Neural progenitor cell (in vitro differentiated cells): Measurements from ENCODE around the gene DENND4A. TPM values are rescaled to one million over a fixed set of nuclear protein-coding genes. Genes with fewer than 3 reads are reported as not detected.

ENCODE experiments used
- DNase-seq: peaks from one replicate; pipeline ENCODE4 v3.0.0-alpha.2; 2016; ENCODE audit warnings: low spot score
- H2AFZ ChIP-seq: fragments of 200-600 bp; sonication (generic); replicated peaks from 2 replicates; pipeline ENCODE4 v1.6.1; 2016; ENCODE audit warnings: antibody characterized with exemption
- H3F3A ChIP-seq: fragments of 200-600 bp; sonication (generic); 2 replicates; pipeline ENCODE4 v1.6.1; 2016; ENCODE audit warnings: antibody characterized with exemption, low read depth
- H3K27ac ChIP-seq: fragments of 200-600 bp; sonication (generic); 2 replicates; pipeline ENCODE4 v1.5.1; 2016; ENCODE audit warnings: mild to moderate bottlenecking
- H3K27me3 ChIP-seq: fragments of 200-600 bp; sonication (generic); 2 replicates; pipeline ENCODE4 v1.6.1; 2016; ENCODE audit warnings: mild to moderate bottlenecking, moderate library complexity
- H3K36me3 ChIP-seq: fragments of 200-600 bp; sonication (generic); 2 replicates; pipeline ENCODE4 v1.5.1; 2016
- H3K4me1 ChIP-seq: fragments of 200-600 bp; sonication (generic); 2 replicates; pipeline ENCODE4 v1.6.1; 2016; ENCODE audit warnings: mixed run types
- H3K4me2 ChIP-seq: fragments of 200-600 bp; sonication (generic); 2 replicates; pipeline ENCODE4 v1.6.1; 2016
- H3K4me3 ChIP-seq: fragments of 200-600 bp; sonication (generic); 2 replicates; pipeline ENCODE4 v1.5.1; 2016
- H3K79me2 ChIP-seq: fragments of 200-600 bp; sonication (generic); 2 replicates; pipeline ENCODE4 v1.6.1; 2016; ENCODE audit warnings: low read depth
- H3K9ac ChIP-seq: fragments of 200-600 bp; sonication (generic); 2 replicates; pipeline ENCODE4 v1.6.1; 2016
- H3K9me3 ChIP-seq: fragments of 200-600 bp; sonication (generic); 2 replicates; pipeline ENCODE4 v1.5.1; 2016; ENCODE audit warnings: low read depth
- H4K20me1 ChIP-seq: fragments of 200-600 bp; sonication (generic); 2 replicates; pipeline ENCODE4 v1.6.1; 2016; ENCODE audit warnings: low read depth
- H3K27ac Mint-ChIP-seq: 3 replicates; pipeline ENCODE4 v1.8.0; 2021; ENCODE audit warnings: mixed read lengths
- H3K27me3 Mint-ChIP-seq: 2 replicates; pipeline ENCODE4 v1.8.0; 2022; ENCODE audit warnings: low read depth, mild to moderate bottlenecking, inconsistent platforms, moderate library complexity, mixed read lengths; ENCODE audit not compliant: insufficient read depth
- H3K36me3 Mint-ChIP-seq: 3 replicates; pipeline ENCODE4 v1.8.0; 2021; ENCODE audit warnings: mixed read lengths
- H3K4me1 Mint-ChIP-seq: 3 replicates; pipeline ENCODE4 v1.8.0; 2021; ENCODE audit warnings: mixed read lengths
- H3K4me3 Mint-ChIP-seq: 3 replicates; pipeline ENCODE4 v1.8.0; 2021; ENCODE audit warnings: mild to moderate bottlenecking, moderate library complexity, mixed read lengths
- H3K9me3 Mint-ChIP-seq: 3 replicates; pipeline ENCODE4 v1.8.0; 2020; ENCODE audit warnings: mixed read lengths
- EZH2 ChIP-seq: fragments of 200-600 bp; sonication (generic); IDR thresholded peaks from 2 replicates; pipeline ENCODE4 v1.6.1; 2017; ENCODE audit warnings: antibody characterized with exemption, mild to moderate bottlenecking, moderate library complexity
- EZH2phosphoT487 ChIP-seq: fragments of 200-600 bp; sonication (generic); IDR thresholded peaks from 2 replicates; pipeline ENCODE4 v1.6.1; 2017; ENCODE audit warnings: antibody characterized with exemption
- total RNA-seq: library from RNA; depleted of rRNA; stranded (reverse); fragments of >200 nt; gene quantifications from 2 replicates; pipeline ENCODE4 v1.2.3, GENCODE V29; 2015; ENCODE audit warnings: low replicate concordance
- TF ChIP-seq, protein P1 (sequence below): fragments of 200-600 bp; sonication (generic); IDR thresholded peaks from 2 replicates; pipeline ENCODE4 v1.5.1; 2017; ENCODE audit warnings: antibody characterized with exemption, mild to moderate bottlenecking

DENND4A gene
- total RNA-seq, 1 donor from 2014 or later, result 4.8 TPM

DNA sequence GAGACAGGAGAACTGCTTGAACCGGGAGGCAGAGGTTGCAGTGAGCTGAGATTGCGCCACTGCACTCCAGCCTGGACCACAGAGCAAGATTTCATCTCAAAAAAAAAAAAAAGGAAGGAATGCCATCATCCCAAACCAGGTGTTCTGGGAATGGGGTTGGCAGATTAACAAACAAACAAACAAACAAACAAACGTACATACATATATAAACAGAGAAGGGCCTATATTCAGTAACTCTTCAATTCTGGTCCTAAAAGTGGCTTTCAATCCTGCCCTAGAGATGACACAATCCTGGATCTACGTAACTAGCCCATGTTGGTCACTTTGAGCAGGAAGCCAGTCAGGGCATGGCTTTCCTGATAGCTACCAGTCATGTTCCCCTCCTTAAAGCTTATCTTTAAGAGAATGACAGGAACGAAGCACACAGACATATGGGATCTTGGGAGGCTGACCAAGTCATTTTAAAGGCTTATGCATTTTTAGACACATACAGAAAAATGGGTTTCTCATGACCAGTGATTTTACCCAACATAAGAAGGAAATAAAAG is 47.3 kb upstream of the DENND4A start:
- no peak for DNase-seq
- Histone ChIP-seq H3K9me3 (no peaks in the 10 kb centered on the region), H3K27me3 (no peaks in the 10 kb centered on the region), H3K4me1 (peaks cover 7% of the 10 kb centered on the region), H2AFZ (no peak overlapping the region), H3K4me2 (no peak overlapping the region), H3K36me3 (no peaks in the 10 kb centered on the region), H3F3A (peaks cover 10% of the 10 kb centered on the region), H3K4me3 (no peak overlapping the region), H3K9ac (no peak overlapping the region), H4K20me1 (no peaks in the 10 kb centered on the region), H3K79me2 (no peaks in the 10 kb centered on the region), H3K27ac (no peak overlapping the region)
- TF ChIP-seq EZH2phosphoT487, result no peak
- TF ChIP-seq EZH2, result no peak
- TF ChIP-seq, protein P1, sequence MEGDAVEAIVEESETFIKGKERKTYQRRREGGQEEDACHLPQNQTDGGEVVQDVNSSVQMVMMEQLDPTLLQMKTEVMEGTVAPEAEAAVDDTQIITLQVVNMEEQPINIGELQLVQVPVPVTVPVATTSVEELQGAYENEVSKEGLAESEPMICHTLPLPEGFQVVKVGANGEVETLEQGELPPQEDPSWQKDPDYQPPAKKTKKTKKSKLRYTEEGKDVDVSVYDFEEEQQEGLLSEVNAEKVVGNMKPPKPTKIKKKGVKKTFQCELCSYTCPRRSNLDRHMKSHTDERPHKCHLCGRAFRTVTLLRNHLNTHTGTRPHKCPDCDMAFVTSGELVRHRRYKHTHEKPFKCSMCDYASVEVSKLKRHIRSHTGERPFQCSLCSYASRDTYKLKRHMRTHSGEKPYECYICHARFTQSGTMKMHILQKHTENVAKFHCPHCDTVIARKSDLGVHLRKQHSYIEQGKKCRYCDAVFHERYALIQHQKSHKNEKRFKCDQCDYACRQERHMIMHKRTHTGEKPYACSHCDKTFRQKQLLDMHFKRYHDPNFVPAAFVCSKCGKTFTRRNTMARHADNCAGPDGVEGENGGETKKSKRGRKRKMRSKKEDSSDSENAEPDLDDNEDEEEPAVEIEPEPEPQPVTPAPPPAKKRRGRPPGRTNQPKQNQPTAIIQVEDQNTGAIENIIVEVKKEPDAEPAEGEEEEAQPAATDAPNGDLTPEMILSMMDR, result no peak
- Mint-ChIP-seq H3K36me3 (peaks cover 2% of the 10 kb centered on the region), H3K27ac (no peak overlapping the region), H3K9me3 (peaks cover 7% of the 10 kb centered on the region), H3K4me1 (peaks cover 11% of the 10 kb centered on the region), H3K4me3 (no peak overlapping the region), H3K27me3 (peaks cover 2% of the 10 kb centered on the region)

DNA sequence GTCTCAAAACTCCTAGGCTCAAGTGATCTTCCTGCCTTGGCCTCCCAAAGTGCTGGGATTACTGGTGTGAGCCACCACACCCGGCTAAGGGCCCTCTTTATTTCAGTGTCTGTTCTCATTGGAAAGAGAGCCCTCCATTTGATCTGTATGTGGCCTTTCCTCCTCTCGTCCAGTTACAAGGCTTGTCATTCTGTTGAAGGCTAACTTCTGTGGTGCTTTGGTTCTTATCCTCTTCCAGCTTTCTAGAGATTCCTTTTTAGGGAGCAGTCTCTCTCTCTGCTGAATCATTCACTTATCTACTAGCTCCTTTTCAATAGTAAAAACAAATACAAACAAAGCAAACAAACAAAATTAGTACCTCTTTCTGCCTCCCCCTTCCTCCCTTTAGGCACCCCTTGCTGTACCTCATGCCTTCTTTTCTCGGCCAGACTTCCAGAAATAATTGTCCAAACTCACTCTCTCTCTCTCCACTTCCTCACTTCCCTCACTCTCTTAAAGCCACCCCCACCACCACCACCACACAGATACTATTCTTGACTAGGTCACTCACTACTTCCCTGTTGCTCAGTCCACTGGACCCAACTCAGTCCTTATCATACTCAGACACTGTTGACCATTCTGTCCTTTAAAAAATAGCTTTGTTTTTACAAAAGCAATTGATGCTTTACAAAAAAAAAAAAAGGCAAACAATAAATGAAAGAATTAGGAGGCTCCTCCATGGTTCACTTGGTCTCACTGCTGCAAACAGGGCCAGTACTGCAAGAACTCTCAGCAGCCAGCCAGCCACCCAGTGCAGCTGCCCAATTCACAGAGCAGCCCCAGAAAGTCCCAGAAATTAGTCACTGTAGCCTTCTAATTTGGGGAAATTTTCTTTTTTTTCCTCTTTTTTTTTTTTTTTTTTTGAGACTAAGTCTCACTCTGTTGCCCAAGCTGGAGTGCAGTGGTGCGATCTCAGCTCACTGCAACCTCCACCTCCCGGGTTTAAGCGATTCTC is 45.5 kb upstream of the DENND4A start:
- Mint-ChIP-seq H3K4me1 (peaks cover 26% of the 10 kb centered on the region), H3K36me3 (no peaks in the 10 kb centered on the region), H3K9me3 (no peaks in the 10 kb centered on the region), H3K27me3 (peaks cover 4% of the 10 kb centered on the region), H3K27ac (no peak overlapping the region), H3K4me3 (no peak overlapping the region)
- no peak for DNase-seq
- H3K4me1 ChIP-seq, result peaks cover 14% of the 10 kb centered on the region
- H3K27ac ChIP-seq, result no peak overlapping the region
- TF ChIP-seq, protein P1, result no peak
- no peak for TF ChIP-seq EZH2
- no peak for TF ChIP-seq EZH2phosphoT487
- H3K4me2 ChIP-seq, result no peak overlapping the region
- H3K4me3 ChIP-seq, result no peak overlapping the region
- H2AFZ ChIP-seq, result peak overlapping the region; percentile 47
- no peaks in the 10 kb centered on the region for H3K79me2 ChIP-seq
- H4K20me1 ChIP-seq, result no peaks in the 10 kb centered on the region
- peaks cover 23% of the 10 kb centered on the region for H3F3A ChIP-seq
- H3K36me3 ChIP-seq, result no peaks in the 10 kb centered on the region
- no peak overlapping the region for H3K9ac ChIP-seq
- H3K9me3 ChIP-seq, result no peaks in the 10 kb centered on the region
- H3K27me3 ChIP-seq, result no peaks in the 10 kb centered on the region

DNA sequence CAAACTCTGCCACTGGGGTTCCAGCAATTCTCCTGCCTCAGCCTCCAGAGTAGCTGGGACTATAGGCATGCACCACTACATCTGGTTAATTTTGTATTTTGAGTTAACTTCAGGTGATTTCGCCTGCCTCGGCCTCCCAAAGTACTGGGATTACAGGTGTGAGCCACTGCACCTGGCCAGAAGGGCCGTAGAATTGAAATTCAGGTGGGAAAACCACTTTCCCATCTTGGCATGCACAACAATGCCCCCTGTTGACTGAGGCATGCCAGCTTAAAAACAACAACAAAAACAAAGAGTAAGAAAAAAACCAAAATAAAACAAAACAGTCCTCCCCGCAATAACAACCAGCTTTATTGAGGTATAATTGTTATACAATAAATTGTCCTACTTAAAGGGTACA is 44.6 kb upstream of the DENND4A start:
- Mint-ChIP-seq H3K4me3 (no peak overlapping the region), H3K27ac (no peak overlapping the region), H3K36me3 (no peaks in the 10 kb centered on the region), H3K27me3 (peaks cover 2% of the 10 kb centered on the region), H3K9me3 (no peaks in the 10 kb centered on the region), H3K4me1 (peaks cover 29% of the 10 kb centered on the region)
- Histone ChIP-seq H3K4me3 (no peak overlapping the region), H3K9ac (no peak overlapping the region), H3K27ac (no peak overlapping the region), H3K79me2 (no peaks in the 10 kb centered on the region), H2AFZ (no peak overlapping the region), H3K4me2 (no peak overlapping the region), H3K27me3 (no peaks in the 10 kb centered on the region), H4K20me1 (no peaks in the 10 kb centered on the region), H3K4me1 (peaks cover 14% of the 10 kb centered on the region), H3F3A (peaks cover 23% of the 10 kb centered on the region), H3K9me3 (no peaks in the 10 kb centered on the region), H3K36me3 (no peaks in the 10 kb centered on the region)
- TF ChIP-seq EZH2 (no peak), EZH2phosphoT487 (no peak)
- TF ChIP-seq, protein P1, result peak; percentile 54
- DNase-seq, result peak; percentile 24
